Medulla oblongata (tissue), 1 donor: ENCODE data around the gene ANGPTL8.
A peak's percentile ranks its signal among the peaks of the same experiment; 100 is the strongest.

ENCODE experiments used
- DNase-seq: peaks from one replicate; pipeline ENCODE4 v3.0.0-alpha.2; 2015; ENCODE audit errors: extremely low spot score

Gene ANGPTL8

GRCh38 chr19:11239377-11240000 is at the start of gene ANGPTL8:
ANGPTL8 (plus strand) TSS chr19:11239619; CDS start chr19:11239638, 19 bp downstream.
- no peak for DNase-seq

- DNase-seq = no peak
Observed at GRCh38 chr19:11190501-11190900, 48.9 kb upstream of the ANGPTL8 start.

GRCh38 chr19:11191273-11191755 is 48.1 kb upstream of the ANGPTL8 start:
- DNase-seq = no peak

GRCh38 chr19:11191934-11192333 is 47.5 kb upstream of the ANGPTL8 start:
- no peak for DNase-seq

- DNase-seq = no peak
Observed at GRCh38 chr19:11192957-11193939, 46.2 kb upstream of the ANGPTL8 start.

- no peak for DNase-seq
Observed at GRCh38 chr19:11194173-11194572, 45.2 kb upstream of the ANGPTL8 start.

- no peak for DNase-seq
Observed at GRCh38 chr19:11194656-11195558, 44.5 kb upstream of the ANGPTL8 start.

- no peak for DNase-seq
Observed at GRCh38 chr19:11195681-11196080, 43.7 kb upstream of the ANGPTL8 start.

- peak; percentile 16 for DNase-seq
Observed at GRCh38 chr19:11196406-11197287, 42.8 kb upstream of the ANGPTL8 start.

- peak; percentile 80 for DNase-seq
Observed at GRCh38 chr19:11197291-11198174, 41.9 kb upstream of the ANGPTL8 start, which contains the start of gene KANK2. KANK2 (minus strand) TSS chr19:11197545; CDS start chr19:11194511, 3,034 bp downstream.

- DNase-seq = no peak
Observed at GRCh38 chr19:11198175-11198534, 41.3 kb upstream of the ANGPTL8 start.

- DNase-seq = no peak
Observed at GRCh38 chr19:11198769-11199424, 40.5 kb upstream of the ANGPTL8 start.

- DNase-seq = no peak
Observed at GRCh38 chr19:11199517-11199916, 39.9 kb upstream of the ANGPTL8 start.

GRCh38 chr19:11200015-11200574 is 39.3 kb upstream of the ANGPTL8 start:
- DNase-seq = no peak

- DNase-seq = no peak
Observed at GRCh38 chr19:11200931-11201330, 38.5 kb upstream of the ANGPTL8 start.

- DNase-seq = no peak
Observed at GRCh38 chr19:11201791-11202190, 37.6 kb upstream of the ANGPTL8 start.

GRCh38 chr19:11202488-11203193 is 36.8 kb upstream of the ANGPTL8 start:
- DNase-seq = no peak
